Astrocyte (in vitro differentiated cells and primary cell): Measurements from ENCODE around the gene LRP11.

Experiments
- CTCF ChIP-seq: IDR thresholded peaks from 2 replicates; pipeline ENCODE4 v1.5.1; 2011; ENCODE audit warnings: low read depth, mild to moderate bottlenecking, inconsistent platforms, low read length, moderate library complexity; ENCODE audit not compliant: insufficient read depth
- EZH2 ChIP-seq: IDR thresholded peaks from 2 replicates; pipeline ENCODE4 v1.6.1; 2012; ENCODE audit warnings: mild to moderate bottlenecking, low read length, inconsistent platforms; ENCODE audit not compliant: insufficient read depth

- TF ChIP-seq CTCF (no peak), EZH2 (no peak)
Observed at GRCh38 chr6:149847939-149848267, 16.3 kb downstream of the LRP11 start.
